Nephron progenitor cell (in vitro differentiated cells): ENCODE results near the gene TP73.

Experiments
- DNase-seq: peaks from one replicate; pipeline ENCODE4 v3.0.0; 2021
- H3K27ac Mint-ChIP-seq: 2 replicates; pipeline ENCODE4 v1.8.0; 2021; ENCODE audit warnings: mild to moderate bottlenecking, moderate library complexity, mixed read lengths
- H3K27me3 Mint-ChIP-seq: 2 replicates; pipeline ENCODE4 v1.8.0; 2021; ENCODE audit warnings: mild to moderate bottlenecking, low read depth, mixed read lengths; ENCODE audit not compliant: poor library complexity
- H3K36me3 Mint-ChIP-seq: 2 replicates; pipeline ENCODE4 v1.8.0; 2021; ENCODE audit warnings: low read depth, mixed read lengths
- H3K4me1 Mint-ChIP-seq: 2 replicates; pipeline ENCODE4 v1.8.0; 2021; ENCODE audit warnings: mixed read lengths
- H3K4me3 Mint-ChIP-seq: 2 replicates; pipeline ENCODE4 v1.8.0; 2021; ENCODE audit warnings: mild to moderate bottlenecking, moderate library complexity, mixed read lengths
- H3K9me3 Mint-ChIP-seq: 2 replicates; pipeline ENCODE4 v1.8.0; 2021; ENCODE audit warnings: mild to moderate bottlenecking, moderate library complexity, mixed read lengths
- CTCF ChIP-seq: fragments of 200-600 bp; sonication (generic); IDR thresholded peaks from 2 replicates; pipeline ENCODE4 v1.5.0; 2021; ENCODE audit warnings: antibody characterized with exemption

TP73 gene

GRCh38 chr1:3725366-3725765 is 73.0 kb downstream of the TP73 start:
- DNase-seq, result no peak
- no peaks in the 10 kb centered on the region for H3K36me3 Mint-ChIP-seq
- no peak overlapping the region for H3K27ac Mint-ChIP-seq
- TF ChIP-seq CTCF, result no peak
- H3K9me3 Mint-ChIP-seq, result no peaks in the 10 kb centered on the region
- no peaks in the 10 kb centered on the region for H3K4me1 Mint-ChIP-seq
- no peak overlapping the region for H3K4me3 Mint-ChIP-seq
- H3K27me3 Mint-ChIP-seq, result peaks cover 18% of the 10 kb centered on the region

- Mint-ChIP-seq H3K4me3 (no peak overlapping the region), H3K4me1 (peaks cover 9% of the 10 kb centered on the region), H3K36me3 (no peaks in the 10 kb centered on the region), H3K27me3 (peaks cover 11% of the 10 kb centered on the region), H3K27ac (no peak overlapping the region), H3K9me3 (no peaks in the 10 kb centered on the region)
- peak; percentile 51 for TF ChIP-seq CTCF
- DNase-seq, result peak; percentile 58
Observed at GRCh38 chr1:3727042-3727824, 74.9 kb downstream of the TP73 start.

GRCh38 chr1:3727825-3728776 is 75.8 kb downstream of the TP73 start:
- no peak for TF ChIP-seq CTCF
- no peaks in the 10 kb centered on the region for H3K36me3 Mint-ChIP-seq
- DNase-seq, result no peak
- H3K27ac Mint-ChIP-seq, result no peak overlapping the region
- peaks cover 18% of the 10 kb centered on the region for H3K4me1 Mint-ChIP-seq
- H3K27me3 Mint-ChIP-seq, result peaks cover 11% of the 10 kb centered on the region
- H3K4me3 Mint-ChIP-seq, result no peak overlapping the region
- H3K9me3 Mint-ChIP-seq, result no peaks in the 10 kb centered on the region

- Mint-ChIP-seq H3K27me3 (peaks cover 11% of the 10 kb centered on the region), H3K4me3 (no peak overlapping the region), H3K9me3 (no peaks in the 10 kb centered on the region), H3K4me1 (peaks cover 27% of the 10 kb centered on the region), H3K27ac (no peak overlapping the region), H3K36me3 (no peaks in the 10 kb centered on the region)
- TF ChIP-seq CTCF, result no peak
- DNase-seq, result no peak
Observed at GRCh38 chr1:3729594-3730542, 77.6 kb downstream of the TP73 start.

- no peaks in the 10 kb centered on the region for H3K9me3 Mint-ChIP-seq
- H3K4me1 Mint-ChIP-seq, result peaks cover 28% of the 10 kb centered on the region
- H3K27me3 Mint-ChIP-seq, result peaks cover 11% of the 10 kb centered on the region
- H3K27ac Mint-ChIP-seq, result no peak overlapping the region
- DNase-seq, result no peak
- H3K4me3 Mint-ChIP-seq, result no peak overlapping the region
- H3K36me3 Mint-ChIP-seq, result peaks cover 1% of the 10 kb centered on the region
- no peak for TF ChIP-seq CTCF
Observed at GRCh38 chr1:3730543-3731247, 78.4 kb downstream of the TP73 start.
